GM20000 (cell line): Measurements from ENCODE around the gene EIF2D.

ENCODE experiments used
- DNase-seq: peaks from one replicate; pipeline ENCODE4 v3.0.0; 2012; ENCODE audit warnings: low spot score
- TF ChIP-seq, protein P1 (sequence below): IDR thresholded peaks from 2 replicates; pipeline ENCODE4 v1.5.1; 2012; ENCODE audit warnings: mild to moderate bottlenecking, control low read depth; ENCODE audit errors: extremely low read depth, missing control alignments

Gene EIF2D

GRCh38 chr1:206551296-206551985 is 60.8 kb downstream of the EIF2D start:
- no peak for DNase-seq
- TF ChIP-seq, protein P1, sequence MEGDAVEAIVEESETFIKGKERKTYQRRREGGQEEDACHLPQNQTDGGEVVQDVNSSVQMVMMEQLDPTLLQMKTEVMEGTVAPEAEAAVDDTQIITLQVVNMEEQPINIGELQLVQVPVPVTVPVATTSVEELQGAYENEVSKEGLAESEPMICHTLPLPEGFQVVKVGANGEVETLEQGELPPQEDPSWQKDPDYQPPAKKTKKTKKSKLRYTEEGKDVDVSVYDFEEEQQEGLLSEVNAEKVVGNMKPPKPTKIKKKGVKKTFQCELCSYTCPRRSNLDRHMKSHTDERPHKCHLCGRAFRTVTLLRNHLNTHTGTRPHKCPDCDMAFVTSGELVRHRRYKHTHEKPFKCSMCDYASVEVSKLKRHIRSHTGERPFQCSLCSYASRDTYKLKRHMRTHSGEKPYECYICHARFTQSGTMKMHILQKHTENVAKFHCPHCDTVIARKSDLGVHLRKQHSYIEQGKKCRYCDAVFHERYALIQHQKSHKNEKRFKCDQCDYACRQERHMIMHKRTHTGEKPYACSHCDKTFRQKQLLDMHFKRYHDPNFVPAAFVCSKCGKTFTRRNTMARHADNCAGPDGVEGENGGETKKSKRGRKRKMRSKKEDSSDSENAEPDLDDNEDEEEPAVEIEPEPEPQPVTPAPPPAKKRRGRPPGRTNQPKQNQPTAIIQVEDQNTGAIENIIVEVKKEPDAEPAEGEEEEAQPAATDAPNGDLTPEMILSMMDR, result no peak

- TF ChIP-seq, protein P1, result no peak
- no peak for DNase-seq
Measured at GRCh38 chr1:206550446-206550845, 61.8 kb downstream of the EIF2D start.

DNA sequence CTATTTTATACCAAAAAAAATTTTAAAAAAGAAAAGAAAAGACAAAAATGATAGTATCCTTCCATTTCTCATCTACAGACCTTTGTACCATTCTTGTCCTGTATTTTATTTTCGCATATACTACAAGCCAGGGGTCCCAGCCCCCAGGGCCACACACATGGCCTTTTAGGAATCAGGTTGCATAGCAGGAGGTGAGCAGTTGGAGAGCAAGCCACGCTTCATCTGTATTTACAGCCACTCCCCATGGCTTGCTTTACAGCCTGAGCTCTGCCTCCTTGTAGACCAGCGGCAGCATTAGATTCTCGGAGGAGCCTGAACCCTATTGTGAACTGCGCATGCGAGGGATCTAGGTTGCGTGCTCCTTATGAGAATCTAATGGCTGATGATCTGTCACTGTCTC is 65.2 kb downstream of the EIF2D start:
- no peak for DNase-seq

GRCh38 chr1:206545351-206545750 is 66.9 kb downstream of the EIF2D start:
- TF ChIP-seq, protein P1, result no peak
- DNase-seq, result no peak

More for the DNA sequence above, 65.2 kb downstream of the EIF2D start:
- TF ChIP-seq, protein P1, result no peak

DNA sequence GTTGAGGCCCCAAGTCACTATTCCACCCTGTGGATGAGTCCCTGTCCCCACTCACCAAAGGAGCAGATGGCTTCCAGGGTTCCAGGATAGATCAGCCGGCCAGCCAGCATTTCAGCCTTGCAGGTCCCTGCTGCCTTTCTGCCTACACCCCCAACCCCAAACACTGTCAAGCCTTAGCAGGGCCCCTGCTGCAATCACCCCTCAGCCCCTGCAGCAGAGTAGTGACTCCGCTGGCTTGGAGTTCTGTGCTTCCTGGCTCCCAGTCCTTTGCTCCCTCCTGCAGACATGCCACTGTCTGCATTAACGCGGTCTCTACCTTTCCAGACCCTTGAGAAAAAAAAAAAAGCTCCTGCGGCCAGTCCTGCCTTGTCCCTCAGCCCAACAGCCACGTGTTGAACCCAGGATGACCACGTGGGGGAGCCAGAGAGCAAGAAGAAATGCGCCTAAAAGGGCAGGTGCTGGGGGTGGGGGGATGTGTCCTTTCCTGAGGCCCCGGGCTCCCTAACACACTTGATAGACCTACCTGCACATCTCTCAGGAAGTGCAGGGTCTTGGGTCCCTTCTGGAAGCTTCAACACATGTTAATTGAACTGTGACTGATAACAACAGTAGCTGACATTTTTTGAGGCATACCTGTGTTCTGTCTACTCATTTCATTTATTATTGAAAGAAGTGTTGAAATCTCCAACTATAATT is 67.6 kb downstream of the EIF2D start:
- TF ChIP-seq, protein P1, result peak; percentile 72
- DNase-seq, result peak; percentile 84
